HepG2 (cell line): ENCODE results near the gene AKR1C2. TPM values are rescaled to one million over a fixed set of nuclear protein-coding genes. Genes with fewer than 3 reads are reported as not detected.
A peak's percentile ranks its signal among the peaks of the same experiment; 100 is the strongest.

ENCODE experiments used
- HMGXB4 ChIP-seq, 2 experiments: sonication (generic) in 1 of 2; formaldehyde crosslinking in 1 of 2; IDR thresholded peaks; 2 replicates each; pipeline versions ENCODE4 v1.4.0 to v1.6.1; 2018 to 2020; ENCODE audit warnings: missing genetic modification reagents in 2 of 2, borderline replicate concordance in 1 of 2, low read depth in 1 of 2, mild to moderate bottlenecking in 1 of 2, missing biosample characterization in 1 of 2
- TSC22D2 ChIP-seq: sonication (generic); formaldehyde crosslinking; IDR thresholded peaks from 2 replicates; pipeline ENCODE4 v1.5.1; 2020; ENCODE audit warnings: missing genetic modification reagents, mild to moderate bottlenecking, borderline replicate concordance
- ZC3H13 ChIP-seq: sonication (generic); formaldehyde crosslinking; IDR thresholded peaks from 2 replicates; pipeline ENCODE4 v1.8.1; 2023; ENCODE audit warnings: mild to moderate bottlenecking, missing genetic modification reagents, moderate library complexity
- ZFAT ChIP-seq: sonication (generic); formaldehyde crosslinking; conservative IDR thresholded peaks from 2 replicates; pipeline ENCODE4 v1.8.1; 2023; ENCODE audit warnings: missing genetic modification reagents, inconsistent platforms
- ZNF160 ChIP-seq: sonication (generic); formaldehyde crosslinking; IDR thresholded peaks from 2 replicates; pipeline ENCODE4 v1.8.0; 2022; ENCODE audit warnings: mild to moderate bottlenecking, inconsistent platforms, missing genetic modification reagents
- ZNF576 ChIP-seq: sonication (generic); formaldehyde crosslinking; IDR thresholded peaks from 2 replicates; pipeline ENCODE4 v1.4.0; 2020; ENCODE audit warnings: mild to moderate bottlenecking, missing genetic modification reagents
- polyA plus RNA-seq, 8 experiments: library from polyadenylated mRNA; depleted of rRNA in 3 of 8; stranded (reverse) in 7 of 8; unstranded in 1 of 8; fragments of >200 nt; fragmentation: Illumina TruSeq in 4 of 8; extraction: Trizol in 4 of 8; gene quantifications; 2 replicates each; pipeline versions ENCODE4 v1.2.1 to v1.2.3, GENCODE V29; 2011 to 2016; ENCODE audit warnings: low read depth in 4 of 8, missing spikeins in 1 of 8, mixed read lengths in 1 of 8; ENCODE audit not compliant: insufficient read depth in 1 of 8
- total RNA-seq, 5 experiments: library from RNA; depleted of rRNA; stranded (reverse); fragments of >200 nt; fragmentation: Illumina TruSeq; extraction: Trizol; gene quantifications; 2 replicates each; pipeline ENCODE4 v1.2.3, GENCODE V29; 2016; ENCODE audit warnings: low read depth in 1 of 5
- TF ChIP-seq, protein P1 (sequence below): sonication (generic); formaldehyde crosslinking; conservative IDR thresholded peaks from 2 replicates; pipeline ENCODE4 v1.5.0; 2020; ENCODE audit warnings: missing genetic modification reagents
- TF ChIP-seq, protein P2 (sequence below): conservative IDR thresholded peaks from 2 replicates; pipeline ENCODE4 v1.6.1; 2018; ENCODE audit warnings: missing genetic modification reagents
- TF ChIP-seq, protein P3 (sequence below), 2 experiments: IDR thresholded peaks; 2 replicates each; pipeline ENCODE4 v1.6.1; 2011 to 2012; ENCODE audit warnings: low read length in 2 of 2, borderline replicate concordance in 1 of 2, low read depth in 1 of 2, mild to moderate bottlenecking in 1 of 2, moderate library complexity in 1 of 2

Gene AKR1C2
- total and polyA plus RNA-seq, 2 of the 13 experiments (the other 11 are each of a cell fraction or from before 2014, with no cell fraction given) = 140 to 900 TPM

GRCh38 chr10:4981722-4982471 lies 21.8 kb downstream of the AKR1C2 start (continued):
- TF ChIP-seq HMGXB4 (CRISPR knock-in tag; IDR thresholded peaks at IDR 0.05; ENCODE audit: borderline replicate concordance in 1 of 2, low read depth in 1 of 2) (0 out of 4 replicates have a peak, but pooled peaks of 1 of the 2 experiments have one; percentile 55), ZFAT (CRISPR knock-in tag) (no peak), ZNF576 (CRISPR knock-in tag) (no peak), ZC3H13 (peak; percentile 81; the same call in 1 of the 2 replicates), TSC22D2 (0 out of 2 replicates have a peak, but pooled peaks have one; percentile 67), ZNF160 (peak; percentile 42; the same call in 1 of the 2 replicates)
- TF ChIP-seq, protein P1, sequence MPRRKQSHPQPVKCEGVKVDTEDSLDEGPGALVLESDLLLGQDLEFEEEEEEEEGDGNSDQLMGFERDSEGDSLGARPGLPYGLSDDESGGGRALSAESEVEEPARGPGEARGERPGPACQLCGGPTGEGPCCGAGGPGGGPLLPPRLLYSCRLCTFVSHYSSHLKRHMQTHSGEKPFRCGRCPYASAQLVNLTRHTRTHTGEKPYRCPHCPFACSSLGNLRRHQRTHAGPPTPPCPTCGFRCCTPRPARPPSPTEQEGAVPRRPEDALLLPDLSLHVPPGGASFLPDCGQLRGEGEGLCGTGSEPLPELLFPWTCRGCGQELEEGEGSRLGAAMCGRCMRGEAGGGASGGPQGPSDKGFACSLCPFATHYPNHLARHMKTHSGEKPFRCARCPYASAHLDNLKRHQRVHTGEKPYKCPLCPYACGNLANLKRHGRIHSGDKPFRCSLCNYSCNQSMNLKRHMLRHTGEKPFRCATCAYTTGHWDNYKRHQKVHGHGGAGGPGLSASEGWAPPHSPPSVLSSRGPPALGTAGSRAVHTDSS (CRISPR knock-in tag) = no peak
- TF ChIP-seq, protein P2, sequence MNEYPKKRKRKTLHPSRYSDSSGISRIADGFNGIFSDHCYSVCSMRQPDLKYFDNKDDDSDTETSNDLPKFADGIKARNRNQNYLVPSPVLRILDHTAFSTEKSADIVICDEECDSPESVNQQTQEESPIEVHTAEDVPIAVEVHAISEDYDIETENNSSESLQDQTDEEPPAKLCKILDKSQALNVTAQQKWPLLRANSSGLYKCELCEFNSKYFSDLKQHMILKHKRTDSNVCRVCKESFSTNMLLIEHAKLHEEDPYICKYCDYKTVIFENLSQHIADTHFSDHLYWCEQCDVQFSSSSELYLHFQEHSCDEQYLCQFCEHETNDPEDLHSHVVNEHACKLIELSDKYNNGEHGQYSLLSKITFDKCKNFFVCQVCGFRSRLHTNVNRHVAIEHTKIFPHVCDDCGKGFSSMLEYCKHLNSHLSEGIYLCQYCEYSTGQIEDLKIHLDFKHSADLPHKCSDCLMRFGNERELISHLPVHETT = 0 out of 2 replicates have a peak, but pooled peaks have one; percentile 44
- TF ChIP-seq, protein P3, sequence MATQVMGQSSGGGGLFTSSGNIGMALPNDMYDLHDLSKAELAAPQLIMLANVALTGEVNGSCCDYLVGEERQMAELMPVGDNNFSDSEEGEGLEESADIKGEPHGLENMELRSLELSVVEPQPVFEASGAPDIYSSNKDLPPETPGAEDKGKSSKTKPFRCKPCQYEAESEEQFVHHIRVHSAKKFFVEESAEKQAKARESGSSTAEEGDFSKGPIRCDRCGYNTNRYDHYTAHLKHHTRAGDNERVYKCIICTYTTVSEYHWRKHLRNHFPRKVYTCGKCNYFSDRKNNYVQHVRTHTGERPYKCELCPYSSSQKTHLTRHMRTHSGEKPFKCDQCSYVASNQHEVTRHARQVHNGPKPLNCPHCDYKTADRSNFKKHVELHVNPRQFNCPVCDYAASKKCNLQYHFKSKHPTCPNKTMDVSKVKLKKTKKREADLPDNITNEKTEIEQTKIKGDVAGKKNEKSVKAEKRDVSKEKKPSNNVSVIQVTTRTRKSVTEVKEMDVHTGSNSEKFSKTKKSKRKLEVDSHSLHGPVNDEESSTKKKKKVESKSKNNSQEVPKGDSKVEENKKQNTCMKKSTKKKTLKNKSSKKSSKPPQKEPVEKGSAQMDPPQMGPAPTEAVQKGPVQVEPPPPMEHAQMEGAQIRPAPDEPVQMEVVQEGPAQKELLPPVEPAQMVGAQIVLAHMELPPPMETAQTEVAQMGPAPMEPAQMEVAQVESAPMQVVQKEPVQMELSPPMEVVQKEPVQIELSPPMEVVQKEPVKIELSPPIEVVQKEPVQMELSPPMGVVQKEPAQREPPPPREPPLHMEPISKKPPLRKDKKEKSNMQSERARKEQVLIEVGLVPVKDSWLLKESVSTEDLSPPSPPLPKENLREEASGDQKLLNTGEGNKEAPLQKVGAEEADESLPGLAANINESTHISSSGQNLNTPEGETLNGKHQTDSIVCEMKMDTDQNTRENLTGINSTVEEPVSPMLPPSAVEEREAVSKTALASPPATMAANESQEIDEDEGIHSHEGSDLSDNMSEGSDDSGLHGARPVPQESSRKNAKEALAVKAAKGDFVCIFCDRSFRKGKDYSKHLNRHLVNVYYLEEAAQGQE (IDR thresholded peaks at IDR 0.05; ENCODE audit: borderline replicate concordance in 1 of 2, low read depth in 1 of 2, low read length in 2 of 2) = peak in 1 of 2 experiments; percentile 40; a peak in 1 of 4 replicates
